Stimulated activated naive CD4-positive, alpha-beta T cell (primary cell): ENCODE data around the gene TMEM116.
"Not testable (repeated sequence)": the region's sequence is repeated elsewhere in the genome, so short reads cannot be mapped to it uniquely, and the experiment has no call there.

ENCODE experiments used
- DNase-seq, 6 experiments: peaks; one replicate each; lab custom pipeline; 2025; lab: John Stamatoyannopoulos, UW

The TMEM116 gene

GRCh38 chr12:111976291-111976690 is 36.7 kb downstream of the TMEM116 start:
- DNase-seq: no peak

DNA sequence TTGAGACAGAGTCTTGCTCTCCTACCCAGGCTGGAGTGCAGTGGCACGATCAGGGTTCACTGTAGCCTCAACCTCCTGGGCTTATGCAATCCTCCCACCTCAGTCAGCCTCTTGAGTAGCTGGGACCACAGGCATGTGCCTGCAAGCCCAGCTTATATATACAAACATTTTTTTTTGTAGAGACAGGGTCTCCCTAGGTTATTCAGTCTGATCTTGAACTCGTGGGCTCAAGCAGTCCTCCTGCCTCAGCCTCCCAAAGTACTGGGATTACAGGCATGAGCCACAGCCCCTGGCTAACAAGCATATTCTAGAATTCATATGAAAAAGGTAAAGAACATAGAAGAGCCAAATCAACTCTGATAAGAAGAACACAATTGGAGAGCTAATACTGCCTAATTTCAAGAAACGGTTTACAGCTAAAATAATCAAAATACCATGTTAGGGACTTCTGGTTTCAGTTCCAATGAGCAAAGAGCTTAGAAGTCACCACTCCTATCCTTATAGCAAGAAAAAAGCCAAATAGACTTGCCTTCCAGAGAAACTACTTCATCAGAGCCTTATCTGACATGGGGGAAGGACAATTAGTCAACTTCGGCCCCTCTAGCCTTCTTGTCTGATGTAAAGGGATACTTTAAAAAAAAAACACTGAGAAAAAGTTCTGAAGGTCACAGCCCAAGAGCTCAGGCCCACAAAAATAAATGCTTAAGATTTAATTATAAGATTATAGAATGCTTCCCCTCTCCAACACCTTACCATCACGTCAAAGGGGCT is 37.6 kb downstream of the TMEM116 start:
- DNase-seq: no peak

GRCh38 chr12:111971800-111972199 is 41.2 kb downstream of the TMEM116 start:
- no peak for DNase-seq

GRCh38 chr12:111964935-111965334 is 48.0 kb downstream of the TMEM116 start:
- DNase-seq: no peak

GRCh38 chr12:111959518-111959917 is 53.4 kb downstream of the TMEM116 start:
- DNase-seq: not testable (repeated sequence)

GRCh38 chr12:111957224-111957623 is 55.7 kb downstream of the TMEM116 start:
- DNase-seq: not testable (repeated sequence)

- no peak for DNase-seq
These were observed 58.0 kb downstream of the TMEM116 start for GRCh38 chr12:111954969-111955368.

GRCh38 chr12:111953455-111953854 is 59.5 kb downstream of the TMEM116 start:
- DNase-seq: no peak

GRCh38 chr12:111952084-111952787 is 60.7 kb downstream of the TMEM116 start:
- DNase-seq: not testable (repeated sequence)

GRCh38 chr12:111950961-111951676 is 61.8 kb downstream of the TMEM116 start:
- DNase-seq: peak in 3 of 6 experiments; percentile 6 to 35 (median 11)

- no peak for DNase-seq
These were observed 69.0 kb downstream of the TMEM116 start for GRCh38 chr12:111943929-111944328.

DNA sequence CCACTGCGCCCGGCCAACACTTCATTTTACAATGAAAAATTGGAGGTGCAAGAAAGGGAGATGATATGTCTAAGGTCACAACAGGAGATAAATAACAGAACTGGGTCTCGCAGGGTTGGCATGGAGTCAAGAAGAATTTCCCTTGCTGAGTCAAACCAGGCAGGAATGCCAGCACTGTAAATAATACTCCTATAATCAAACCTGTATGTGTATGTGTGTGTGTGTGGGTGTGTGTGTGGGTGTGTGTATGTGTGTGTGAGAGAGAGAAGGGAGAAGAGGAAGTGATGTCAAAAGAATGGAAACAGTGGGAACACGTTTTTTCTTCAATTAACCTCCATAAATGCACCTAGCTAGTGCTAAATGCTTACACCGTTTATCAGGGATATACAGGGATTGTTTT is 70.4 kb downstream of the TMEM116 start:
- DNase-seq: no peak

GRCh38 chr12:111937429-111937828 is 75.5 kb downstream of the TMEM116 start:
- DNase-seq: no peak

- DNase-seq: no peak
These were observed 76.1 kb downstream of the TMEM116 start for GRCh38 chr12:111936869-111937268.

GRCh38 chr12:111932241-111932640 is 80.7 kb downstream of the TMEM116 start:
- no peak for DNase-seq

GRCh38 chr12:111927346-111927745 is 85.6 kb downstream of the TMEM116 start:
- no peak for DNase-seq

- DNase-seq: no peak
These were observed 86.3 kb downstream of the TMEM116 start for GRCh38 chr12:111926631-111927030.

- DNase-seq: no peak
These were observed 87.8 kb downstream of the TMEM116 start for GRCh38 chr12:111925171-111925570.

GRCh38 chr12:111907740-111908139 is 105.2 kb downstream of the TMEM116 start:
- no peak for DNase-seq

- no peak for DNase-seq
These were observed 107.5 kb downstream of the TMEM116 start for GRCh38 chr12:111905502-111905901.

GRCh38 chr12:111904446-111904975 is 108.5 kb downstream of the TMEM116 start:
- no peak for DNase-seq

DNA sequence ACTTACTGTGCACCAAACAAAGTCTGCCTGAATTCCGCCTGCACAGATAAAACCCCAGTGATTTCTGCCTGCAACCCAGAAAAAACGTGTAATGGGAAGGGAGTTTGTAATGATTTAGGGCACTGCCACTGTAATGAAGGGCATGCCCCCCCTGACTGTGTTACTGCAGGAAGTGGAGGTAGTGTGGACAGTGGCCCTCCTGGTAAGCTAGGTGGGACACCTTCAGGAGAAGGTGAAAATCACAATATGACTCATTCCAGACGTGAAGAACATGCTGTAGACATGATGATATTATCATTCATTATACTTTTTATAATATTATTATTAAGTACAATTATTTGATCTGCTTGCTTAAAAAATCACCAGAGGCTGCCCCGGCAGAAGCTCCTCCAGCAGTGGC is 111.8 kb downstream of the TMEM116 start:
- DNase-seq: no peak
